ENCODE data around the gene IFT88. TPM values are rescaled to one million over a fixed set of nuclear protein-coding genes. Genes with fewer than 3 reads are reported as not detected.

Gene IFT88
- polyA plus RNA-seq, 1 donor, result 14.1 TPM

- no peak for DNase-seq
Observed at GRCh38 chr13:20696073-20696472, 129.1 kb downstream of the IFT88 start.

- DNase-seq, result no peak
Observed at GRCh38 chr13:20699715-20700114, 132.8 kb downstream of the IFT88 start.

DNA sequence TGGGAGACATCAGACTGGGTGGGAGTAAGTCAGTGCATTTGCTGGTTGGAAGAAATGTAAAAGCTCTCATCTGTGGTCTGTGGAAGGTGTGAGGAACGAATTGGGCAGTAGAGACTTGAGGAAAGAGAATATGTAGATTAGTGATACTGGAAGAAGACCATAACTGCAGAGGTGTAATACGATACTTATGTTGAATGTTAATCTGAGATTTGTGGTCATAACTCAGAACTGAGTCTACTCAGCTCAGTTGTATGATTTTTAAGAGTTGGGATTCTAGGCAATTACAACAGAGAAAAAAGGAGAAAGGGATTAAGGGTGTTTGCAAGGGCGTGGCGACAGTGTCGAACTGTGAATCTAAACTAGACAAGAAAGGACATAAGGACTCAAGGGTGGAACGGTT lies 133.3 kb downstream of the IFT88 start:
- DNase-seq, result no peak

DNA sequence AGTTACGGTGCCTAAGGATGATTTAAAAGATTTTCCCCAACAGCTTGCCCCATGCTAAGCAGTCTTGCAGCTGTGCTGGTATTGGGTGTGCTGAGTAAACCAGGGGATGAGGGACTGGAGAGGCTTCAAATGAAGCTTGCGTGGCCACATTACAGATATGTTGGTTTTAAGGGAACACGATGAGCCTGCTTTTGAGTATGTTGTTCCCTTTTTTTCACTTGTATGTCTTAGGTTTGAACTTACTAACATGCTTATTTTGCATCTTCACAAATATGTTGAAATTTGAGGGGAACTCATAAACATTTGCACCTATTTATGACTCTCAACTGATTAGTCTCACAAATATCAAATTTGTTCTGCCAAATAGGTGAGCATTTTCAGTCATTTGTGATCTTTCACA lies 134.5 kb downstream of the IFT88 start:
- no peak for DNase-seq

- DNase-seq, result no peak
Observed at GRCh38 chr13:20702530-20702914, 135.6 kb downstream of the IFT88 start.

DNA sequence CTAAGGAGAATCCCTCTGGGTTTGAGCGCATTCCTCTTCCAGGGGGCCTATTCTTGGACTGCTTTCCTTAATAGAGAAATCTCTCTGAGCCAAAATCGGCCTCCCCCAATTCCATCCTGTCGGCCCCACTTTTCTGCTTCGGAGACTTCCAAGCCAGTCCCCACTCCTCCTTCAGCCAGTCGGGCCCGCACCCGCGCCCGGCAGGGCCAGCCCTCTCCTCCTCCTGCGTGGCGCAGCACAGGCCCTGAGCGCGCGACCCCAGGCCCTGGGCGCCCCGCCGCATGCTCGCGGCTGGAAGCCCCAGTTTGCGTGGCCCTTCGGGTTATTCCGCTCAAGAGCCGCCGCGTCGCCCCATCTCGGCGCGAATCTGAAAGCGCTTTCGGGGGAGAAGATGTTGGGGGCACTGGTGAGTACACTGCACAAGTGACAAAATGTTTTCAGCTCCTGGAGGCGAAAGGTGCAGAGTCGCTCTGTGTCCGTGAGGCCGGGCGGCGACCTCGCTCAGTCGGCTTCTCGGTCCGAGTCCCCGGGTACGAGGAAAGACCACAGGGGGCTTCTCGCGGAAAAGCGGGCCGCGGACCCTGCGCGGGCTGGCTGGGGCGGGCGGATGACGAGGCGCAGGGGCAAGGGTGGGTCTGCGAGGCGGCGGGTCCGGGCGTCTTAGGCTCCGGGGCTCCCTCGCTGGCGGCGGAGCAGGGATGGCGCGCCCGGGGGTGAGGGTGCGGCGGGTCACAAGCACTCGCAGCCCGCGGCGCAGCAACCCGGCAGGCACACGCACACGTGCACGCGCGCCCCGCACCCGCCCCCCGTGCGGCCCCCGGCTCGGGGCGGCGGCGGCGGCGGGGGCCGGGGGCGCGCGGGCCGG lies 136.2 kb downstream of the IFT88 start, which contains the start of gene IL17D:
IL17D (plus strand) TSS at position 785 of the 865 bp plus-strand sequence. CDS start 303 bp downstream, outside the sequence.
- peak; percentile 51 for DNase-seq

- peak; percentile 85 for DNase-seq
Observed at GRCh38 chr13:20703780-20704458, 137.0 kb downstream of the IFT88 start.

DNA sequence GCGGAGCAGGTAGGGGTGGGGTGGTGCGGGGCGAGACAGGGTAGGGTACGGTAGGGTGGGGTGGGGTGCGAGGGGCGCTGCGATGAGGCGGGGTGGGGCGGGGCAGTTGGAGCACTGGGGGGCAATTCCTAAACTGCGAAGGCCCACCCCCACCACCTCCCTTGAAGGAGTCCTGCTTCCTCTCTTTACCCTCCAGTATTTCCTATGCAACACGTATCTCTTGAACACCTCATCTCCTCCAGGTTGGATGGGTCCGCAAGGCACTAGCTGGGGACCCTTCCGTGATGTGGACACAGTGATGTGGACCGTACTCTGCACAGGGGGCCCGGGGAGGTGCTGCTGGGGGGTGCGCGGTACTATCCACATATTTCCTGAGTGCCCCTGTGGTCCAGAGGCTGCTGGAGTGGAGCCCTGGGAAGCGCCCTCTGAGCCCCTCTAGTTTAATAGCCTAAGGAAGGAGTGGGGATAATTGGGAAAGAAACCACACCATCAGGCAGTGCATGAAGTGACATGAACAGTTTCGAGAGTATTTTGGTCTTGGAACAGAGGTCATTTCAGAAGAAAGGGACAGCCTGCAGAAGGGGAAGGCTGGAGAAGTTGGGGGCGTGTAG lies 137.6 kb downstream of the IFT88 start:
- DNase-seq, result no peak

GRCh38 chr13:20706661-20707060 lies 139.7 kb downstream of the IFT88 start:
- no peak for DNase-seq

DNA sequence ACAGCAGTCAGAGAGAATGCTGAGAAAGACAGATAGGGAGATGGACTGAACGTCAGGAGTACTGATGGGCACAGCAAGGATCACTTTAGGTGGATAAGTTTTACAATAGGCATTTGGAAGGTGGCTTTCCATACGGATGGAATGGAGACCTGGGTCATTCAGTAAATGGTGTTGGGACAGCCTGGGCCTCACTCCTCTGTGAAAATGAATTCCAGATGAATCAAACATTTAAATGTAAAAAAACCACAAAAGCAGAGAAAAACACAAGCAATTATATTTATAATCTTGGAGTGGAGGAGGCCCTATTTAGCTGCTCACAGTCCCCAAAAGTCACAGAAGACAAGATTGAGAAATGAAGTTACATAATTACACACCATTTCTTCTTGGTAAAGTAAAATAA lies 141.3 kb downstream of the IFT88 start:
- DNase-seq, result no peak

GRCh38 chr13:20709369-20709768 lies 142.4 kb downstream of the IFT88 start:
- DNase-seq, result no peak

DNA sequence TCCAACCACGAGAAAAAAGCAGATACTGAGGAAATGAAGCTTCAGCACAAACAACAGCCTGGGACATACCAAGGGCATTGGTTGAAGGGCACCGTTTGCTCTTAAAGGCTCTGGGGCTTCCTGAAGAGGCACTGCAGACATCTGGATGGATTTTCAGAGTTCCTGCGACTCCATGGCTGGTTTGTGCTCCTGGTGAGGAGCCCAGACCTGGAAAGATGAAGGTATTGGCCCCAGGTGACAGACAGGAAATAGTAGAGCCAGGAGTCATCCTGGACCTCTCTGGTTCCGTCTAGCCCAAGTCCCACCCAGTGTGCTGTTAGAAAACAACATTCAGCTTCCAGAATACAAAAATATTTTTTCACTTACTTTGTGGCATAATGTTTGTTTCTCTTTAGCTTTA lies 142.8 kb downstream of the IFT88 start:
- DNase-seq, result no peak

- DNase-seq, result no peak
Observed at GRCh38 chr13:20711301-20712044, 144.5 kb downstream of the IFT88 start.

DNA sequence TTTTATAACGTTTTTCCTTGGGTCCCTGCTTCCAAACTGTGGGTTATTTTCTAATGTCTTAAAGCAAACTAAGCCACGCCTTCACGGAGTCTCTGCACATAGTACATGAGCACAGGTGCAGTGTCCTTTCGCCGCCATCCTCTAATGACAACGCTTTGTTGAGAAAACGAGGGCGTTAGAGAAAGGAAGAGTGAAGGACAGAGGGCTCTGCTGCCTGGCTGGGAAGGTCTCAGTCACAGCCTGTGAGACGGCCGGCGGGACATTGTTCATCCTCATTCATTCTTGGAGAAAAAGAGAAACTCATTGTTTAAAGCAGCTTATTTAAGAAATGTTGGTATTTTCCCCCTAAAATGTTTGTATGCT lies 146.0 kb downstream of the IFT88 start:
- DNase-seq, result no peak

DNA sequence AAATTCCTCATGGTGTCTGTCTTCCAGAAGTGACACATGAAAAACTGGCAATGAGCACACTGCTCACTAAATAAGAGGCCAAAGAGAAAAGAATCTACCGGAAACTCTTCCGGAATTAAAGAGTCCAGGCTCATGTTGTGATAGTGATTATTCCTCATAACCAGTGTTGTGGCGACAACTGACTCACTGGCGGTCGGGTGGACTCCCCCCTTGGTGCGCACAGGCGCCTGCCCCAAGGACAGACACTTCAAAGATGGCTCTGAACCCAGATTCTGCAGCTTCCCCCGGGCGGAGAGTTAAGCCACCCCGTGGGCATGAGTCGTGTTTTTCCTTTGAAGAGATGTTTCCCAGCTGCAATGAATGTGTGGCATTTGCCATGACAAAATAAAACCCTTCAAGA lies 146.8 kb downstream of the IFT88 start:
- DNase-seq, result no peak

DNA sequence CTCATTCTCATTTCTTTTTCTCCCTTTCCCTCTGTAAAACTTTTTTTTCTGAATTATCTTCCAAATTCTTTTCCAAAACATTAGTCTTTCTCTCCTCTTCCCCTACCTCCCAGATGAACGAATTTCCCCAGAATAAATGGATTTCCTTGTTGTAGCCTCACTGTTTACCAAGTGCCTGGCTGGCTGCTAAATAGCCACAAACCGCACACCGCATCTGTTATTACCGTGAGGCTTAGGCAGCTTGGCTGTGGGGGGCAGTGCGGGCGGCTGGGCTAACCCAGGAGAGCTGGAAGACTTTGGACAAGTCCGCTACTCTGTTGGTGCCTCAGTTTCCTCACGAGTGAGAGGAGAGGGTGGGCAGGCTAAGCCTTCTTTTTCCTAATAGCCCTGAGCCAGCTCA lies 147.2 kb downstream of the IFT88 start:
- no peak for DNase-seq

GRCh38 chr13:20714563-20715329 lies 147.8 kb downstream of the IFT88 start:
- peak; percentile 88 for DNase-seq

GRCh38 chr13:20715330-20715712 lies 148.4 kb downstream of the IFT88 start:
- DNase-seq, result peak; percentile 63

DNA sequence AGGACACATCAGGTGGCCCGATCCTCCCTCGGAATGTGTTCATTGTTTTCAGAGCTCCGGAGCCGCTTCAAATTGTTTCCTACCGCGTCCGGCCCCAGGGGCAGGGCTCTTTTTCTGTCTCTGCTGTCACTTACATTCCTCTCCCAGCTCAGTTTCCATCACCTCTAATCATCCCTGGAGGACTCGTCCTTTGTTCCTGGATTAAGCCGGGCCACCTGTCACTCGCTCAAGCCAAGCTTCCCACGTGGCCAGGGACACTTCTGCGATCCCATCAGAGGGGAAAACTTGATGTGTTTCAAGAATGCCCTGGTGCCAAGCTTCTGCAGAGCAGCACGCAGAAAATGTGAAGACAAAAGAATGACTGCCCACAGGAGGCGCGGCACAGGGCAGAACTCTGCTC lies 150.0 kb downstream of the IFT88 start:
- DNase-seq, result no peak

DNA sequence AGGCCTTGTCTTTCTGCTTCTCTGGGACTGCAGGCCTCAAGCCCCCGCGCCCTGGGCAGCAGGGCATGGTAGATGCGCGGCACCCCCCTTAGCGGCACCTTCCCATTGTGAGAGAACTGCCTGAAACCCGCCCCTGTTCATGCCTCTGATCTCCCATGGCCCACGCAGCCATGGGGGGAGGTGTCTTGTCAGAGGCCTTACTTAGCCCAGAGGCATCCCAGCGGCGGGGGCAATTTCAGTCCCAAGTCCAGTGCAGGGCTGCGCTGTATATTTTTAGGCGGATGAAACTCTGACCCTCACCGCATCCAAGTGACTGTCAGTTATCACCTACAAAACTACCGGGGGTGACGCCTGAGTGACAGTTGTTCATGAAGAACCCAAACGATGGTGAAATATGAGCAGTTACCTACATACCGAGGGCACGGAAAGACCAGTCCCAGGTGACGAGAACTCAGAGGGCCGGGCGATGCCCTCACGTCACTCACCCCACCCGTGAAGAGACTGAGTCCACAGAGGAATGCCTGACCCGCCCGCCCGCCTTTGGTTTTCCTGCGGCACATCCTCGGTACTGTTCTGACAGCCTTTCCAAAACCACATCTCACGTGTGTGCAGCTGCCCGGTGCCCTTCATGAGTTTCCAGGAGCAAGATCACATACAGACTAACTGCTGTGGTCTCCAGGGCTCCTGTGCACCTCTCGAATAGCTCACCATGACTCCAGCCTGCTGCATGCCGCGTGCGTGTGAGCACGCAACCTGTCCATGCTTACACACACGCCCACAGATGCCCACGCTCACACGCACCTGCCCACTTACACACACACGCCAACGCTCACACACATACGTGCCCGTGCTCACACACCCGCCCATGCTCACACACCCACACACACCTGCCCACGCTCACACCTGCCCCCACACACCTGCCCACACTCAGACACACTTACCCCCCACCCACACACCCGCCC lies 150.9 kb downstream of the IFT88 start:
- no peak for DNase-seq
